Neutrophil (primary cell): ENCODE results near the gene GFPT2.

Experiments used
- H3K27ac ChIP-seq: fragments of 200-600 bp; sonication (generic); 2 replicates; pipeline ENCODE4 v1.5.1; 2016; ENCODE audit warnings: mild to moderate bottlenecking, moderate library complexity
- H3K27me3 ChIP-seq: fragments of 200-600 bp; sonication (generic); 2 replicates; pipeline ENCODE4 v1.6.0; 2016; ENCODE audit warnings: mild to moderate bottlenecking
- H3K36me3 ChIP-seq: fragments of 200-600 bp; sonication (generic); 2 replicates; pipeline ENCODE4 v1.5.1; 2017
- H3K4me1 ChIP-seq, 2 experiments: fragments of 200-600 bp in 1 of 2; sonication (generic) in 1 of 2; 1 replicate in 1 of 2; 2 replicates in 1 of 2; pipeline versions ENCODE4 v1.5.1 to v1.6.1; 2013 to 2016; ENCODE audit warnings: low read depth in 1 of 2, low read length in 1 of 2, mild to moderate bottlenecking in 1 of 2, moderate library complexity in 1 of 2; ENCODE audit not compliant: control insufficient read depth in 1 of 2, insufficient read depth in 1 of 2
- H3K4me3 ChIP-seq, 2 experiments: fragments of 200-600 bp in 1 of 2; sonication (generic) in 1 of 2; 1 replicate in 1 of 2; 2 replicates in 1 of 2; pipeline ENCODE4 v1.5.1; 2013 to 2016; ENCODE audit warnings: low read depth in 1 of 2, low read length in 1 of 2, mild to moderate bottlenecking in 1 of 2, moderate library complexity in 1 of 2
- H3K9me3 ChIP-seq: fragments of 200-600 bp; sonication (generic); 2 replicates; pipeline ENCODE4 v1.5.1; 2016
- TF ChIP-seq, protein P1 (sequence below): fragments of 200-600 bp; sonication (generic); IDR thresholded peaks from 2 replicates; pipeline ENCODE4 v1.5.1; 2016; ENCODE audit warnings: antibody characterized with exemption

Gene GFPT2

GRCh38 chr5:180364306-180364856 lies 11.2 kb upstream of the GFPT2 start:
- Histone ChIP-seq H3K4me3 (no peak overlapping the region), H3K9me3 (no peaks in the 10 kb centered on the region), H3K27me3 (peaks cover 7% of the 10 kb centered on the region), H3K27ac (no peak overlapping the region), H3K36me3 (no peaks in the 10 kb centered on the region), H3K4me1 (no peaks in the 10 kb centered on the region)
- TF ChIP-seq, protein P1, sequence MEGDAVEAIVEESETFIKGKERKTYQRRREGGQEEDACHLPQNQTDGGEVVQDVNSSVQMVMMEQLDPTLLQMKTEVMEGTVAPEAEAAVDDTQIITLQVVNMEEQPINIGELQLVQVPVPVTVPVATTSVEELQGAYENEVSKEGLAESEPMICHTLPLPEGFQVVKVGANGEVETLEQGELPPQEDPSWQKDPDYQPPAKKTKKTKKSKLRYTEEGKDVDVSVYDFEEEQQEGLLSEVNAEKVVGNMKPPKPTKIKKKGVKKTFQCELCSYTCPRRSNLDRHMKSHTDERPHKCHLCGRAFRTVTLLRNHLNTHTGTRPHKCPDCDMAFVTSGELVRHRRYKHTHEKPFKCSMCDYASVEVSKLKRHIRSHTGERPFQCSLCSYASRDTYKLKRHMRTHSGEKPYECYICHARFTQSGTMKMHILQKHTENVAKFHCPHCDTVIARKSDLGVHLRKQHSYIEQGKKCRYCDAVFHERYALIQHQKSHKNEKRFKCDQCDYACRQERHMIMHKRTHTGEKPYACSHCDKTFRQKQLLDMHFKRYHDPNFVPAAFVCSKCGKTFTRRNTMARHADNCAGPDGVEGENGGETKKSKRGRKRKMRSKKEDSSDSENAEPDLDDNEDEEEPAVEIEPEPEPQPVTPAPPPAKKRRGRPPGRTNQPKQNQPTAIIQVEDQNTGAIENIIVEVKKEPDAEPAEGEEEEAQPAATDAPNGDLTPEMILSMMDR, result no peak

- no peak overlapping the region for H3K27ac ChIP-seq
- no peak overlapping the region for H3K4me3 ChIP-seq
- H3K4me1 ChIP-seq, result no peaks in the 10 kb centered on the region
- H3K36me3 ChIP-seq, result no peaks in the 10 kb centered on the region
- H3K9me3 ChIP-seq, result no peaks in the 10 kb centered on the region
- TF ChIP-seq, protein P1, result no peak
- H3K27me3 ChIP-seq, result peaks cover 36% of the 10 kb centered on the region
Measured at GRCh38 chr5:180360078-180360957, 7.2 kb upstream of the GFPT2 start.

GRCh38 chr5:180358694-180359093 lies 5.6 kb upstream of the GFPT2 start:
- Histone ChIP-seq H3K27me3 (peaks cover 52% of the 10 kb centered on the region), H3K27ac (no peak overlapping the region), H3K9me3 (no peaks in the 10 kb centered on the region), H3K36me3 (no peaks in the 10 kb centered on the region), H3K4me1 (no peaks in the 10 kb centered on the region), H3K4me3 (no peak overlapping the region)
- TF ChIP-seq, protein P1, result no peak

- no peak overlapping the region for H3K27ac ChIP-seq
- peaks cover 0 to 5% of the 10 kb centered on the region in 2 experiments for H3K4me1 ChIP-seq
- TF ChIP-seq, protein P1, result no peak
- no peaks in the 10 kb centered on the region for H3K9me3 ChIP-seq
- no peak overlapping the region for H3K4me3 ChIP-seq
- peaks cover 55% of the 10 kb centered on the region for H3K27me3 ChIP-seq
- no peaks in the 10 kb centered on the region for H3K36me3 ChIP-seq
Measured at GRCh38 chr5:180358179-180358578, 5.0 kb upstream of the GFPT2 start.

DNA sequence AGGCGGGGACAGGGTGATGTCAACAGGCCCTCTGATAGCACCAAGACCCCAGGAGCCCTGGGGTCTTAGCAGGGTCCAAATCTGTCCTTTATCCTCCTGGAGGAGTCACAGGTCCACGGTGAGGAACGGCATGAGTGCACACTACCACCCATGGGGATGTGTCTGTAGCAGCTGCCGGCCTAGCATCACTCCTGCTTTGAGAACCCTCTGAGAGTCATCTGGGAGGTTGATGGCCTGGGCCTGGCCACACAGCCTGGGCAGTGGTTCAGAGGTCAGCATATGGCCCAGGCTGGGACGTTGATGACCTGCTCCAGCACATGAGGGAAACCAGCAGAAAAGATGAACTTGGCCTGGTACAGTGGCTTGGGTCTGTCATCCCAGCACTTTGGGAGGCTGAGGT lies 1.8 kb upstream of the GFPT2 start:
- TF ChIP-seq, protein P1, result no peak
- peaks cover 82% of the 10 kb centered on the region for H3K27me3 ChIP-seq
- H3K9me3 ChIP-seq, result no peaks in the 10 kb centered on the region
- no peak overlapping the region for H3K4me3 ChIP-seq
- no peak overlapping the region for H3K27ac ChIP-seq
- peaks cover 0 to 14% of the 10 kb centered on the region in 2 experiments for H3K4me1 ChIP-seq
- no peaks in the 10 kb centered on the region for H3K36me3 ChIP-seq
